Stimulated activated CD8-positive, alpha-beta memory T cell treated with anti-CD3 and anti-CD28 coated beads, Interleukin-7, amount 100 ng/mL, for 1 hour (primary cell): Measurements from ENCODE around the gene ZNF467.

ENCODE experiments used
- DNase-seq, 2 donors: peaks; one replicate each; pipeline ENCODE4 v3.0.0-alpha.2; 2020; ENCODE audit warnings: low read depth in 2 of 2

The ZNF467 gene

GRCh38 chr7:149809215-149809614 lies 35.8 kb upstream of the ZNF467 start:
- no peak for DNase-seq

- no peak for DNase-seq
Observed at GRCh38 chr7:149808311-149808710, 34.9 kb upstream of the ZNF467 start.

GRCh38 chr7:149806726-149807125 lies 33.3 kb upstream of the ZNF467 start:
- DNase-seq, result no peak

- no peak for DNase-seq
Observed at GRCh38 chr7:149804106-149804505, 30.7 kb upstream of the ZNF467 start.

GRCh38 chr7:149803551-149804074 lies 30.2 kb upstream of the ZNF467 start:
- DNase-seq, result no peak

GRCh38 chr7:149802966-149803365 lies 29.6 kb upstream of the ZNF467 start:
- no peak for DNase-seq

- DNase-seq, result no peak
Observed at GRCh38 chr7:149801816-149802215, 28.4 kb upstream of the ZNF467 start.

- DNase-seq, result no peak
Observed at GRCh38 chr7:149801002-149801566, 27.7 kb upstream of the ZNF467 start.

- DNase-seq, result no peak
Observed at GRCh38 chr7:149800169-149800555, 26.8 kb upstream of the ZNF467 start.

- DNase-seq, result peak; percentile 30 to 38
Observed at GRCh38 chr7:149799397-149800168, 26.2 kb upstream of the ZNF467 start.

GRCh38 chr7:149797771-149798170 lies 24.4 kb upstream of the ZNF467 start:
- no peak for DNase-seq

GRCh38 chr7:149796287-149796860 lies 23.0 kb upstream of the ZNF467 start:
- no peak for DNase-seq

GRCh38 chr7:149795126-149795525 lies 21.7 kb upstream of the ZNF467 start:
- DNase-seq, result no peak

GRCh38 chr7:149794661-149795060 lies 21.3 kb upstream of the ZNF467 start:
- DNase-seq, result no peak

GRCh38 chr7:149793261-149793660 lies 19.9 kb upstream of the ZNF467 start:
- no peak for DNase-seq

- DNase-seq, result no peak
Observed at GRCh38 chr7:149792220-149792595, 18.8 kb upstream of the ZNF467 start.

- DNase-seq, result no peak
Observed at GRCh38 chr7:149791411-149792219, 18.2 kb upstream of the ZNF467 start.

- no peak for DNase-seq
Observed at GRCh38 chr7:149790754-149791360, 17.5 kb upstream of the ZNF467 start.

GRCh38 chr7:149790146-149790548 lies 16.8 kb upstream of the ZNF467 start:
- no peak for DNase-seq

- no peak for DNase-seq
Observed at GRCh38 chr7:149789101-149789500, 15.7 kb upstream of the ZNF467 start.

- DNase-seq, result no peak
Observed at GRCh38 chr7:149788300-149788851, 15.0 kb upstream of the ZNF467 start.
